Cardiac fibroblast (primary cell): ENCODE measurements around the gene BTN2A1.

Experiments used
- DNase-seq, 2 donors: peaks; one replicate each; pipeline versions ENCODE4 v3.0.0 to v3.0.0-alpha.2; 2010; ENCODE audit warnings: low read depth in 2 of 2
- H3K4me3 ChIP-seq, 2 donors: replicated peaks in 1 of 2; 1 replicate in 1 of 2; 2 replicates in 1 of 2; pipeline ENCODE4 v1.5.1; 2011; ENCODE audit warnings: low read depth in 2 of 2, low read length in 2 of 2, mild to moderate bottlenecking in 2 of 2, moderate library complexity in 1 of 2
- TF ChIP-seq, protein P1 (sequence below): IDR thresholded peaks from one replicate; pipeline ENCODE4 v1.5.1; 2011; ENCODE audit warnings: low read depth, mild to moderate bottlenecking, low read length, inconsistent platforms

Gene BTN2A1

DNA sequence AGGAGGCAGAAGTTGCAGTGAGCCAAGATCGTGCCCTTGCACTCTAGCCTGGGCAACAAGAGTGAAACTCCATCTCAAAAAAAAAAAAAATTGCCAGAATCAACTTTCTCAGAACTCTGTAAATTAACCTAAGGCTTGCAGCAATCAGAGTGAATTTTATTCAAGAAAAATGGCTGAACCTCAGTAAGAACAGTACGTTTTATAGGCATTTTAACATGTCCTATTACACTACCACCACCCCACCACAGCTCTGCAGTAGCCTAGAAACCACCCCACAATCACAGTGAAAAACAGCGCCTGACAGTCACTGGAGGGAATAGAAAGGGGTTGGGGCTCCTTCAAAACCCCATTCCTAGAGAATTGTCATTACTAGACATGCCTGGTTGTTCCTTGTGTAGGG lies 26.0 kb downstream of the BTN2A1 start:
- TF ChIP-seq, protein P1, sequence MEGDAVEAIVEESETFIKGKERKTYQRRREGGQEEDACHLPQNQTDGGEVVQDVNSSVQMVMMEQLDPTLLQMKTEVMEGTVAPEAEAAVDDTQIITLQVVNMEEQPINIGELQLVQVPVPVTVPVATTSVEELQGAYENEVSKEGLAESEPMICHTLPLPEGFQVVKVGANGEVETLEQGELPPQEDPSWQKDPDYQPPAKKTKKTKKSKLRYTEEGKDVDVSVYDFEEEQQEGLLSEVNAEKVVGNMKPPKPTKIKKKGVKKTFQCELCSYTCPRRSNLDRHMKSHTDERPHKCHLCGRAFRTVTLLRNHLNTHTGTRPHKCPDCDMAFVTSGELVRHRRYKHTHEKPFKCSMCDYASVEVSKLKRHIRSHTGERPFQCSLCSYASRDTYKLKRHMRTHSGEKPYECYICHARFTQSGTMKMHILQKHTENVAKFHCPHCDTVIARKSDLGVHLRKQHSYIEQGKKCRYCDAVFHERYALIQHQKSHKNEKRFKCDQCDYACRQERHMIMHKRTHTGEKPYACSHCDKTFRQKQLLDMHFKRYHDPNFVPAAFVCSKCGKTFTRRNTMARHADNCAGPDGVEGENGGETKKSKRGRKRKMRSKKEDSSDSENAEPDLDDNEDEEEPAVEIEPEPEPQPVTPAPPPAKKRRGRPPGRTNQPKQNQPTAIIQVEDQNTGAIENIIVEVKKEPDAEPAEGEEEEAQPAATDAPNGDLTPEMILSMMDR = no peak
- no peak for DNase-seq
- no peak overlapping the region for H3K4me3 ChIP-seq

DNA sequence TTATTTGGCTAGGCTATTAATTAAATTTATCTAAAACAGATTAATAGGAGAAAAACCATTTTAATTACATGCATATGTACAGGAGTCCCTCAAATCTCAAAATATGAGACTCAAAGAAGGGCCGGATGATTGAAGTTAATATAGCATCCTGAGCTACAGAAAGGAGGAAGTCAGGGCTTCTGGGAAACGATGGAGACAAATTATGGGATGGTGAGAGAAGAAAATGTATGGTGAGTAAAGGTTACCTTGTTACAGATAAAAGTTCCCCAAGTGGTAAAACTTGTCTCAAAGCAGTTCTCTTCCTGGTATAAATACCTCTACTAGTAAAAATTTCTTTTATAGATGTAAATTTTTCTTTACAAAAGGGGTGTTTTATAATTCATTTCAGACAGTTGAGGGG lies 26.4 kb downstream of the BTN2A1 start:
- H3K4me3 ChIP-seq = no peak overlapping the region
- DNase-seq = no peak
- TF ChIP-seq, protein P1 = no peak

DNA sequence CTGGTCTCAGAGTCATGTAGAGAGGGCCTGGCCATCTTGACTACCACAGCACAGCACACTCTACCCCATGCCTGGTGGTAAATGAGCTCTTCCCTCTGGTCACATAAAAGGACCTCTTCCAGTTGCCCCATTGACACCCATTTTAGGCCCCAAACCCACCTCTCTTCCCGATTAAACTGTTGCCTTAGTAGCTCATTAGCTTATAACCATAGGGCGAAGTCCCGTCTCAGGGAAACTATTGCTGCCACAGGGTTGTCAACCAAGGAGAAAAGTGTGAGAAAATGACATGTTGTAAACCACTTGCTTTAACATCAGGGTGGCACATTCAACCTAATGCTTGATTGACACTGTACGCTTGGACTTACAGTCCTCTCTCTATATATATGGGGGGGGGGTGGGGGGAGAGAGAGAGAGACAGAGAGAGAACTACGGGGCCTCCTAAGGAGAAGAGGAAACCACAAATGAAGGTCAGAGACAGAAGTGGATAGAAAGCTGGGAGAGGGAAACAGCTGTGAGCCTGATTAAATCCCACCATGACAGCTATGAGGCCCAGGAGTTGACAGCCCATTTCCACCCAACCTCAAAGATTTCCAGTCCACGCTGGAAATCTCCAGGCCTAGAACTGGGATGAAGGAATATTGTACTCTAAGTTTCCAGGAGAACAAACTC lies 27.5 kb downstream of the BTN2A1 start:
- no peak for DNase-seq
- TF ChIP-seq, protein P1 = no peak
- no peak overlapping the region for H3K4me3 ChIP-seq

DNA sequence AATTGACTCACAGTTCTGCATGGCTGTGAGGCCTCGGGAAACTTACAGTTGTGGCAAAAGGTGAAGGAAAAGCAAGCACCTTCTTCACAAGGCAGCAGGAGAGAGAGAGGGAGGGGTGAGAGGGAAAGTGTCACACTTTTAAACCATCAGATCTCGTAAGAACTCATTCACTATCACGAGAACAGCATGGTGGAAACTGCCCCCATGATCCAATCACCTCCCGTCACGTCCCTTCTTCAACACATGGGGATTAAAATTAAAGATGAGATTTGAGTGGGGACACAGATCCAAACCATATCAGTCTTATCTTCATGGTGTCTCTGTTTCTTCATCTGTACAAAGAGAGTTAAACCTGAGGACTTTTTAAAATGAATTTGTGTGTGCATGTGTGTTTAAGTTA lies 28.6 kb downstream of the BTN2A1 start:
- DNase-seq = no peak
- H3K4me3 ChIP-seq = no peak overlapping the region
- TF ChIP-seq, protein P1 = no peak

DNA sequence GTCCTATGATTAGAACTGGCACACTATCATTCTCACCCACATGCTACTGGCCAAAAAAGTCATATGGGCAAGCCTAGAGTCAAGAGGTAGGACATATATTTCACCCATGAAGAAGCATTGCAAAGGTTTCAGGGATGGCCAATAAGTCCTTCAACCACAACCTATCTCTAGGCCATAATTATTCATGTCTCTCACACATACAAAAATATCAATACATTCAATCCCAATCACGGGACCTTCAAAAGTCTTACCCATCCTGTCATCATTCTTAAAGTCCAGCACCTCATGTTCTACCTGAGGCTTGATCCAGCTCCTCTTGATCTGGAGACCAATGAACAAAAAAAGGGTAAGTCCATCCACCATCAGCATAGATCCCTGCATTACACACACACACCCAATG lies 29.7 kb downstream of the BTN2A1 start:
- DNase-seq = no peak
- no peak overlapping the region for H3K4me3 ChIP-seq
- TF ChIP-seq, protein P1 = no peak

DNA sequence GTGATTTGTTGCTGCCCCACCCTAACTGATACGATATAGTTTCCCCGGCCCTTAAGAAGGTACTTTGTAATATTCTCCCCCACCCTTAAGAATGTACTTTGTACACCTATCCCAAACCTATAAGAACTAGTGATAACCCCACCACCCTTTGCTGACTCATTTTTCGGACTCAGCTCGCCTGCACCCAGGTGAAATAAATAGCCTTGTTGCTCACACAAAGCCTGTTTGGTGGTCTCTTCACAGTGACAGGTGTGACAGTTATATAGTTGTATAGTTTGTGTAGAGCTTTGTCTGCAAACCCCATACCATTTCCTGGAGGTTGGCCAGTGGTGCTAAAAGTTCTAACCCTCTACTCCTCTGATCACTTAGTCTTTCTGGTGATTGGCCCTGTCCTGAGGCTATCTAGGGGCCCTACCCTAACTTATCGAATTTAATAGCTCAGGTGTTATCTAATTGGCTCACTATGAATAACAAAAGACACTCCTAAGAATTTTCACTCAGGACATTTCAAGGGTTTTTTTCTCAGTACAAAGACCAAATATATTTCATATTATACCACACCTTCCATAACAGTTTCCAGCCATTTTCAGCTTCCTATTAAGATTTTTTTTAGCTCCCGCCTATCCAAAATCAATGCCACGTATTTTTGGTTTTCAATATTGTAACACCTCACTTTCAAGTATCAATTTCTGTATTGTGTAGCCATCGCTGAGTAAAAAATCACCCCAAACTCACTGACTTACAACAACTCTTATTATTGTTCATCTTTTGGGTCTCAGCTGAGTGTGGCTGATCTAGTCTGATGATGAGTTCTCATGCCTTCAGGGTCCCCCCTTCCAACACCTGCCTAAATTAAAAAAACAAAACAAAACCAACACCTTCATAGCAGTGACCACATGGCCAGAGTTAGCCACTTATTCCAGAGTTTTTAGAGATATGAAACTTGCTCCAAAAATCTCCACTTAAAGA lies 32.5 kb downstream of the BTN2A1 start:
- DNase-seq = no peak
- H3K4me3 ChIP-seq = no peak overlapping the region
- TF ChIP-seq, protein P1 = no peak
